HG02852 (cell line): ENCODE data around the gene RRP7A.
"Not testable (repeated sequence)": the region's sequence is repeated elsewhere in the genome, so short reads cannot be mapped to it uniquely, and the experiment has no call there.

ENCODE experiments used
- ATAC-seq: cut with Tn5 transposase; IDR thresholded peaks from one replicate; pipeline ENCODE4 v1.9.1; 2021; ENCODE audit warnings: mild to moderate bottlenecking, moderate library complexity; ENCODE audit not compliant: unreplicated experiment

Gene RRP7A, protein sequence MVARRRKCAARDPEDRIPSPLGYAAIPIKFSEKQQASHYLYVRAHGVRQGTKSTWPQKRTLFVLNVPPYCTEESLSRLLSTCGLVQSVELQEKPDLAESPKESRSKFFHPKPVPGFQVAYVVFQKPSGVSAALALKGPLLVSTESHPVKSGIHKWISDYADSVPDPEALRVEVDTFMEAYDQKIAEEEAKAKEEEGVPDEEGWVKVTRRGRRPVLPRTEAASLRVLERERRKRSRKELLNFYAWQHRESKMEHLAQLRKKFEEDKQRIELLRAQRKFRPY

DNA sequence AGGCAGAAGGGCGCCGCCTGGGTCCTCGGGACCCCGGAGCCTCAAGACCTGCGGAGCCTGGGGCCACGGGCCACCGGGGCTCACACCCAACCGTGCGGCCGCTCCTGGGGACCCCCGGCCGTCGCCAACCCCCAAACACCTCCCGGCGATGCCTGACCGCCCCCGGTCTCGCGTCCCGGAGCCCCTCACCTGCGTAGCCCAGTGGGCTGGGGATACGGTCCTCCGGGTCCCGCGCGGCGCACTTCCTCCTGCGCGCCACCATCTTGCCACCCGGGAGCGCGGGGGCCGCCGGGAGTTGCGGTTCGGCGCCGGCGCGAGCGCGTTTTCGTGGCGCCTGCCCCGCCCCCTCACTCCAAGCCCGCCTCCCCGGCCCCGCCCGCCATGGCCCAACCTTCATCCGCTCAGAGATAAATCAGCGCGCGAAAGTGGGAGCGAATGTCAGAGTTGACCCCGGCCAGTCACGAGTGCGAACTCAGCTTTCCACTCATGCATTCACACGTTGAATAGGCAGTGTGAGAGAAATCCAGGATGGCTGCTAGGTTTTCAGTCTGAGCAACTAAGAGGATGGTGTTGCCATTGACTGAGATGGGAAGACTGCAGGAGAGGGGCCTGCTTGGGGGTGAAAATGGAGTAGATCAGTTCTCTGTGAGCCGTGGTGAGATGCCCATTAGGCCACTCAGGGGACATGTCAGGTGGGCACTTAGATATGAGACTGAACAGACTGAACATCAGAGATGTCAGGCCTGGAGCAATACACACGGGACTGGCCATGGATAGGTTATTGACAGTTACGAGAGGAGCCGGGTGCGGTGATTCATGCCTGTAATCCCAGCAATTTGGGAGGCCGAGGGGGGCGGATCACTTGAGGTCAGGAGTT, at the start of gene RRP7A:
RRP7A (minus strand) TSS at position 272 of the 877 bp plus-strand sequence; CDS start at position 262, 10 bp downstream.
- peak; percentile 68 for ATAC-seq

DNA sequence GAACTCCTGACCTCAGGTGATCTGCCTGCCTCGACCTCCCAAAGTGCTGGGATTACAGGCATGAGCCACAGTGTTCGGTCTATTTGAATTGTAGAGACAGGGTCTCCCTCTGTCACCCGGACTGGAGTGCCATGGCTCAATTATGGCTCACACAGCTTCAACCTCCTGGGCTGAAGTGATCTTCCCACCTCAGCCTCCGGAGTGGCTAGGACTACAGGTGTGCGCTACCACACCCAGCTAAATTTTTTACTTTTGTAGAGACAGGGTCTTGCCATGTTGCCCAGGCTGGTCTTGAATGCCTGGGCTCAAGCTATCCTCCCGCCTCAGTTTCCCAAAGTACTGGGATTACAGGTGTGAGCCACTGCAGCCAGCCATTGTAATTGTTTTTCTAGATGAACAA, 48.4 kb upstream of the RRP7A start:
- not testable (repeated sequence) for ATAC-seq

DNA sequence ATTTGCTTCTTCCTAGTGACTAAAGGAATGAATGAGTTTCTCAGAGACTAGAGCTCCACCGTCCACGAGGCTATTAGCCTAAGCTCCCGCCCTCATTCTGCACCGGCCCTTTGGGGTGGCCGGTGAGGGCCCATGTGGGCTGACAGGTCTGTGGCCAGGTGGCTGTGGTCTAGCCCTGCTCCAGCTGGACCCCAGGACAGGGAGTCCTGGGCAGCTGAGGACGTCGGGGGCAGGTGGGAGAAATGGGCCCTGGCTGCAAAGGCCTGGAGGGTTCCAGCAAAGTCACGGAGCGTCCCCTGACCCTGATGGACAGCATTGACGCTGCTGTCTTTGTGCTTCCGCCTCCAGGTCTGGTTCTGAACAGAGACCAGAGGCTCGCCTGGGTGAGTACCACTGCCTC, 46.4 kb upstream of the RRP7A start:
- no peak for ATAC-seq

DNA sequence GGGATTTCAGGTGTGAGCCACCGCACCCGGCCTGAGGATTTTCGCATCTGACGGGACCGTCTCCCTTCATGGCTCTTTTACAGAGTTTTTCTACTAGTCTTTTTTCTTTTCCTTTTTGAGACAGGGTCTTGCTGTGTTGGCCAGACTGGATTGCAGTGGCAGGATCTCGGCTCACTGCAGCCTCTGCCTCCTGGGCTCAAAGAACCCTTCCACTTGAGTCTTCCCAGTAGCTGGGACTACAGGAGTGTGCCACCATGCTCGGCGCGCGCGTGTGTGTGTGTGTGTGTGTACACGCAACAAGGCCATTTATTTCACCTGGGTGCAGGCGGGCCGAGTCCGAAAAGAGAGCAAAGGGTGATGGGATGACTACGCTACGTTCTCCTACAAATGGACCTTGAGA, 45.1 kb upstream of the RRP7A start:
- no peak for ATAC-seq

DNA sequence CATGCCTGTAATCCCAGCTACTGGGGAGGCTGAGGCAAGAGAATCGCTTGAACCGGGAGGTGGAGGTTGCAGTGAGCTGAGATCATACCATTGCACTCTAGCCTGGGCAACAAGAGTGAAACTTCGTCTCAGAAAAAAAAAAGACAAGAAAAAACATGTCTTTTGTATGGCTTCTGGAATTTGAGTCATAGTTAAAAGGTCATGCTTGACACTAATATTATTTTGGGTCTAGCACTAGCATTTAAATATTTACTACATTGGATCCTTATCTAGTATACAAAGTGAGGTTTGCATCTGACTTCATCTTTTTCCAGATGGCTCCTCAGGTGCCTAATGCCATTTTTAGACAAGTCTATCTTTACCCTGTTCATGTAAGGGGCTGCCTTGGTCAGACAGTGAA, 44.3 kb upstream of the RRP7A start:
- not testable (repeated sequence) for ATAC-seq

DNA sequence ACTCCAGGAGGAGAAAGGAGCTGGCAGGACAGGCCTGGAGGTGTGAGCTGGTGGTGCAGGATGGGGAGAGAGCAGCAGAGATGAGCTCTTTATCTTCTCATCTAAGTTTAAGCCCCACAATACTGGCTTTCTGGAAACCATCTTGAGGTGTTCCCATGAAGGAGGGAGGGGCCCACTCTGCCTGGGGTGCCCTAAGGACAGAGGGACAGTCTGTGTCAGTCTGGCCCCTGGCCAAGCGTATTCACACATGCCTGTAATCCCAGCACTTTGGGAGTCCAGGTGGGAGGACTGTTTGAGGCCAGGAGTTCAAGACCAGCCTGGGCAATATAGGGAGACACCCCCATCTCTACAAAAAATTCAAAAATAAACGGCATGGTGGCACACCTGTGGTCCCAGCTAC, 43.1 kb upstream of the RRP7A start:
- no peak for ATAC-seq

DNA sequence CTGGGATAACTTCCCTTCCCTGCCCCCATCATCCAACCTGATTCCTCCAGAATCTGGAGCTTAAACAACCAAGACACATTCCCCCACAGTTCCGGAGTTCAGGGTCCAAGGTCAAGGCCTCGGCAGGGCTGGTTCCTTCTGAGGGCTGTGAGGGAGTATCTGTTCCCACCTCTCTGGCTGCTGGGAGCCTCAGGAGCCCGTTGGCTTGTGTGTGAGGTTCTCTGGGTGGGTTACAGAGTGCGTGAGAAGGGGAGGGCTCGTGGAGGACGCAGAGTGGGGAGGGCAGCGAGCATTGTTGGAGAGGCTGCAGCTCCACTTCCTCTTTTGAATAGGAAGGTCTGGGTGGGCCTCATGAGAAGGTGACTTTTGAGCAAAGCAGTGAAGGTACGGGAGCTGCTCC, 42.7 kb upstream of the RRP7A start:
- no peak for ATAC-seq

DNA sequence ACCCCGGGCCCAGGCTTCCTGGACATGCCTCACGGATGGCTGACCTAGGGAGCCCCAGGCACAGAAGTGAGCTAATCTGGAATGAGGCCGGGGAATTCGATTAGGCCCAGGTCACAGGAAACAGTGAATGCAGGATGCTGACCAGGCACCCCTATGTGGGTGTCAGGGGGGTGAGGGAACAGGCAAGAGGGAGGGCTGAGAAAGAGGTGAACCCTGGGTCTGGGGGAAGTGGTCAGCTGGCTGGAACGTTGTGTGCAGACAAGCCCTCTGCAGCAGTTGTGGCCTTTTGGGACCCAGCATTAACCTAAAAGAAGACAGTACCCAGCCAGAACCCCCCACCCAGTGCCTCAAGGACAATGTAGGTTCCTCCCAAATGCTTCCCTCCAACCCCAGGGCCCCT, 42.3 kb upstream of the RRP7A start:
- ATAC-seq, result no peak

DNA sequence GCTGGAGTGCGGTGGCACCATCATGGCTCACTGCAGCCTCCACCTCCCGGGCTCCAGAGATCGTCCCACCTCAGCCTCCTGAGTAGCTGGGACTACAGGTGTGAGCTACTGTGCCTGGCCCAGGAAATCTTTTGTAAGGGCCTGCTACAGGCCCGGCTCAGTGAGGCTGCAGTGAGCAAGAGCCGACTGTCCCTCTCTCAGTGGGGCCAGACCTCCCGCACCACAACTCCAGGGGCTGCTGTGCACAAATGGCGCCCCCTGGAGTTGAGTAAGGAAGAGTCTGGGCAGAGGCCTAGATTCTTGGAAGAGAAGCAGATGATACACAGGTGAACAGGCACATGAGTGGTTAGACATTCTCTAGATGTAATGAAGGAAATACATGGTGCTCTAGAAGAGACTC, 41.2 kb upstream of the RRP7A start:
- no peak for ATAC-seq

DNA sequence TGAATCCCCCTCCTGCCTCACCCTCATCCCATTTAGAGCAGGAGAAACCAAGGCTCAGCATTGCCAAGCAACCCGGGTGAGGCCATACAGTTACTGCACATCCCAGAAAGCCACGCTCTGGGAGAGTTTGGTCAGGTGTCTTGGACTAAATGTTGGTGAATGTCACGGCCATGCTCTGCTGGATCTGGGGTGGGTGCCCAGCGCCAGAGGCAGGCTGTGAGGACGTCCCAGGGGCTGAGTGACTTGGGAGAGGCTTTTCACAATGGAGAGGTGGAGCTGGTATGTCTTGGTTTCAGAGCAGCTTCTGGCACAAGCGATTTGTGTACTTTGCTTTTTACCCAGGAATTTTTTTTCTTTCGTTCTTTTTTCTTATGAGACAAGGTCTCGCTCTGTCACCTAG, 40.8 kb upstream of the RRP7A start:
- ATAC-seq, result no peak

DNA sequence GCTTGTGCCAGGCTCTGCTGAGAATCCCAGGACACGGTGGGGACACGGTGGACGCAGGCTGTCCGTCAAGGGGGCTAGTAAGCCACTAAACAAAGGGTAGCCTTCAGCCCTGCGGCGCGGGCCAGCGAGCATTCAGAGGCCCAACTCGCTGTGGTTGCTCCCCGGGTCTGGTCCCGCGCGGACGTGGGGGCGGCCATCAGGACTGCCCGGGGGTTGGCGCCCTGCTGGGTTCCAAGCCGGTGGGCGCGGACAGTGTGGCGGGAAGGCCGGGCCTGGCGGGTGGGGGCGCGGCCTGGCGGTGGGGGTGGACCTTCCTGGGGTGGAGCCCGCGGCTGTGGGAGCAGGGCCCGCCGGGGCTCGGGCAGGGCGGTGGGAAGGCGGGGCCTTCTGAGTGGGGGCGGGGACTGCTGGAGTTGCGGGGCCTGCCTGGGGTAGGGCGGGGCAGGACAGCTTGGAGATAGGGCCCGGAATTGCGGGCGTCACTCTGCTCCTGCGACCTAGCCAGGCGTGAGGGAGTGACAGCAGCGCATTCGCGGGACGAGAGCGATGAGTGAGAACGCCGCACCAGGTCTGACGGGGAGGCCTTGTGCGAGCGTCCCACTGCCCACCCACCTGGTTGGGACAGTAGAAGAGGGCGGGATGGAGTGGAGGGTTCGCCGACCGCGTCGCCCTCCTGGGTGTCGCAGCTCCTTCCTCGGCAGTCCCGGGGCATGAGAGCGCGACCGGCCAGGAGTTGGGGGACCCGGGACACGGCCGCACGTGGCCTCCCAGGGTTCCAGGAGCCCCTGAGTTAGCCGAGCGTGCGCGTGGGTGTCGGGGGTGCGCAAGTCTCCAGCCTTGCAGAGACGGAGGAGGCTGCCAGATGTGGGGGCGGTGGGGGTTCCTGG, 34.1 kb upstream of the RRP7A start, which contains the start of gene SERHL2:
SERHL2 (plus strand) TSS at position 482 of the 887 bp plus-strand sequence; CDS start at position 547, 65 bp downstream.
- peak; percentile 57 for ATAC-seq

DNA sequence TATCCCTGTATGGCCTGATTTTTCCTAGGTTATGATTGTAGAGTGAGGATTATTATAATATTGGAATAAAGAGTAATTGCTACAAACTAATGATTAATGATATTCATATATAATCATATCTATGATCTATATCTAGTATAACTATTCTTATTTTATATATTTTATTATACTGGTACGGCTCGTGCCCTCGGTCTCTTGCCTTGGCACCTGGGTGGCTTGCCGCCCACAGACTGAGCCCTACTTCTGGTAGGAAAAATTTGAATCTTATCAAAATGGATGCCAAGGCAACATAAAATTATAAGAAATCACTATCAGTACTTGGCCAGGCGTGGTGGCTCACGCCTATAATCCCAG, 32.7 kb upstream of the RRP7A start:
- not testable (repeated sequence) for ATAC-seq

DNA sequence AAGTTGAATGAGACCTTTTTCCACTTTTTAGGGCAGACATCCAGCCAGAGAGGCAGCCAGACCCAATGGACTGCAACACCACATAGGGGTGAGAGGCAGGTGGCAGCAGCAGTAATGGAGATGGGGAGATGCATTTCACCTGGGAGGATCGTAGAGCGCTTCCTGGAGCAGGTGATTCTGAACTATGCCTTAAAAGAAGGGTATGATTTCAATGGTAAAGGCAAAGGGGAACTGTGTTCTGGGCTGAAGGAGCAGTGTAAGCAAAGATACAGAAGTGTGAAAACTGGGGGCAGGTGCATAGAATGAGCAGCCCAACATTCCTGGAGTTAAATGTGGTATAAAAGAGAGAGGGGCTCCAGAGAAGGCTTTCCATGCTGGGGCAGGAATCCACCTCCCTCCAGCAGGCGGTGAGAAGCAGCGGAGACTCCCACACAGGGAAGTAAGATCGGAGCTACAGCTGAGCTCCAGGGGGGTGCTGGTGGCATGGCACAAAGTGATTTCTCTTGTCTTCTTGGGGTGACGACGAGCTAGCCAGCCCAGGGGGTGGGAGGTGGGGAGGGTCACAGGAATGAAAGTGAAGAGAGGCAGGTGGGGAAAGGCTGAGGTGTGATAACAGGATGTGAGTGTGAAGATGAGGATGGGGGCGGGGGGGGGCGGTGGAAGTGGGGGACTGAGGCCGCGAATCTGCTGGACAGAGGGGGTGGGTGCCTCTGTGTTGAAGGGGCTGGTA, 29.9 kb upstream of the RRP7A start:
- ATAC-seq, result no peak

DNA sequence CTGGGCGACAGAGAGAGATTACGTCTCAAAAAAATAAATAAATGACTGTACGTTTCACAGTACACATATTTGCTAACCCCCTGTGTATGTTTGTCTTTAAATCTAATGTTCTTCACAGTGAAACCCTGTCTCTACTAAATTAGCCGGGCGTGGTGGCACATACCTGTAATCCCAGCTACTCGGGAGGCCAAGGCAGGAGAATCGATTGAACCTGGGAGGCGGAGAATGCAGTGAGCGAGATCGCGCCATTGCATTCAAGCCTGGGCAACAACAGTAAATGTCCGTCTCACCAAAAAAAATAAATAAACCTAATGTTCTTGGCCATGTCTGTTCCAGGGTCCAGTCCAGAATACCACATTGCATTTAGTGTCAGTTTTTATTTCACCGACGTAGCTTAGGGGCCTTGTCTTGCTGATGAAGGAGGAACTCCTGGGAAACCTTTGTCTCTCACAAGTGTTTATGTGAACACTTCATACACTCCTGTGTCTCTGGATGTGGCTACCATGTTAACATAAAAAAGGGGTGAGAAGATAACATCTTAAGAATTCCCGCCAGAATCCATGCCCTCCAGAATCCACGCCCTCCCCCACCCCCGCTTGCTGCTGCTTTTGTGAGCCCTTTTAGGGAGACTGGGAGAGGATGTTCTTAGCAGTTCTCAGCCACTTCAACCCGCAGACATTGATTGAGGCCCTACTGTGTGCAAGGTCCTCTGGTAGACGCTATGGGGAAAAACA, 29.2 kb upstream of the RRP7A start:
- ATAC-seq, result no peak

DNA sequence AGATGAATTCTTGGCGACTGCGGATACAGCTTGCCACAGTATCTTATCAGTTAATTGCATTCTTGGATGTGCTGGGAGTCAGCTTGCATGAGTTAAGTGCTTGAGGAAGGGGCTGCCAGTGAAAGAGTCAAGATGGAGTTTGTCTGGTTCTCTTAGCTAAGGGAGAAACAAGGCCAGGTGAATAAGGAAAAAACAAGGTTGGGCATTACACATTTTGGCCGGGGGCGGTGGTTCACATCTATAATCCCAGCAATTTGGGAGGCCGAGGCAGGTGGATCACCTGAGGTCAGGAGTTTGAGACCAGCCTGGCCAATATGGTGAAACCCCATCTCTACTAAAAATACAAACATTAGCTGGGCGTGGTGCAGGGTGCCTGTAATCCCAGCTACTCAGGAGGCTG, 28.5 kb upstream of the RRP7A start:
- ATAC-seq, result not testable (repeated sequence)

DNA sequence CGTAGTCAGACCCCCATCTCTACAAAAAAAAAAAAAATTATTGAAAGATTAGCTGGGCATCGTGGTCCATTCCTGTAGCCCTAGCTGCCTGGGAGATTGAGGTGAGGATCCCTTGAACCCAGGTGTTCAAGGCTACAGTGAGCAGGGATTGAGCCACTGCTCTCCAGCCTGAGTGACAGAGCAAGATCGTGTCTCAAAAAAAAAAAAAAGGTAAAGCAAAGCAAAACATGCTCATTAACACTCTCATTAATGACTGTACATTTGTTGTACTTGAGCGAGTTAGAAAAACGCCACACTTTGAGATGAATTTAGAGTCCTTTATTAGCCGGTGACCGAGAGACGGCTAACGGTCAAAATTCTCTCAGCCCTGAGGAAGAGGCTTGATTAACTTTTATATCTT, 28.0 kb upstream of the RRP7A start:
- ATAC-seq, result no peak

DNA sequence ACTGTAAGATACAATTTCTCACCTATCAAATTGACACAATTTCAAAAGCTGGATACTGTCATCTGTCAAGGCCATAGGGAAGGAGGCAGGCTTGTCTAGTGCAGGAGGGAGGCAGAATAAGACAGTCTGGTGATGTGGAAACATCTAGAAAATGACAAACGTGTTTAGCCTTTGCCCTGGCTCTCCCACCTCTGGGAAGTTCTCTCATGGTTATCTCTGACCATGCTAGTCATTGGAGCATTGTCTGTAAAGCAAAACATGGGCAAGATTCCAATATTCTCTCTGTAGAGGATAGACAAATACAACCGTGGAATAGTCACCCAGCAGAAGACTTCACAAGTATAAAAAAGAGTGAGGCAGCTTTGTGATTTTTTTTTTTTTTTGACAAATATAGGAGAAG, 25.1 kb upstream of the RRP7A start:
- no peak for ATAC-seq

DNA sequence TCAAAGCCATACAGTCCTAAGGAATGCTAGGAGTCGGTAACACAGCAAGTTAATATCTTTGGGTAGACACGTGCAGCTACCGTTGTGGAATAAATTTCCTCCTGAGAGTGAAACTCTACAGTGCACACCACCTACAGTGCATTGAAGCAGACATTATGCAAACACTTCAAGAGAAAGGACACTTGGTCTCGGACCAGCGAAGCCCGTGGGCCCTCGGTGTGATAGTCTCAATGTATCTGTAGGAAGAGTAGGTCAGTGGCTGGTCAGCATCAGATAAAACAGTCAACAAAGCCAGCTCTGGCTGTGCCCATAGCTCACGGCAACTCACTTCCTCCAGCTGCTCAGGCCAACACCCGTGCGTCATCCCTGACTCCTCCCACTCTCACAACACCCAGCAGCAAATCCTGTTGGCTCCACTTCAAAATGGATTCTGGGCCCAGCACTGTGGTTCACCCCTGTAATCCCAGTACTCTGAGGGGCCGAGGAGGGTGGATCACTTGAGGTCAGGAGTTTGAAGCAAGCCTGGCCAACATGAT, 19.7 kb upstream of the RRP7A start:
- not testable (repeated sequence) for ATAC-seq

DNA sequence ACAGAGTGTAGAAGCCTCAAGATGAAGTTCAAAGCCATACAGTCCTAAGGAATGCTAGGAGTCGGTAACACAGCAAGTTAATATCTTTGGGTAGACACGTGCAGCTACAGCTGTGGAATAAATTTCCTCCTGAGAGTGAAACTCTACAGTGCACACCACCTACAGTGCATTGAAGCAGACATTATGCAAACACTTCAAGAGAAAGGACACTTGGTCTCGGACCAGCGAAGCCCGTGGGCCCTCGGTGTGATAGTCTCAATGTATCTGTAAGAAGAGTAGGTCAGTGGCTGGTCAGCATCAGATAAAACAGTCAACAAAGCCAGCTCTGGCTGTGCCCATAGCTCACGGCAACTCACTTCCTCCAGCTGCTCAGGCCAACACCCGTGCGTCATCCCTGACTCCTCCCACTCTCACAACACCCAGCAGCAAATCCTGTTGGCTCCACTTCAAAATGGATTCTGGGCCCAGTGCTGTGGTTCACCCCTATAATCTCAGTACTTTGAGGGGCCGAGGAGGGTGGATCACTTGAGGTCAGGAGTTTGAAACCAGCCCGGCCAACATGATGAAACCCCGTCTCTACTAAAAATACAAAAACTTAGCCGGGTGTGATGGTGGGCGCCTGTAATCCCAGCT, 17.7 kb upstream of the RRP7A start:
- ATAC-seq, result peak; percentile 52
